Measurements from ENCODE around the gene ZDHHC5. TPM values are rescaled to one million over a fixed set of nuclear protein-coding genes. Genes with fewer than 3 reads are reported as not detected.

Gene ZDHHC5
- total and polyA plus RNA-seq, 2 donors, result 29.9 to 36.4 TPM

DNA sequence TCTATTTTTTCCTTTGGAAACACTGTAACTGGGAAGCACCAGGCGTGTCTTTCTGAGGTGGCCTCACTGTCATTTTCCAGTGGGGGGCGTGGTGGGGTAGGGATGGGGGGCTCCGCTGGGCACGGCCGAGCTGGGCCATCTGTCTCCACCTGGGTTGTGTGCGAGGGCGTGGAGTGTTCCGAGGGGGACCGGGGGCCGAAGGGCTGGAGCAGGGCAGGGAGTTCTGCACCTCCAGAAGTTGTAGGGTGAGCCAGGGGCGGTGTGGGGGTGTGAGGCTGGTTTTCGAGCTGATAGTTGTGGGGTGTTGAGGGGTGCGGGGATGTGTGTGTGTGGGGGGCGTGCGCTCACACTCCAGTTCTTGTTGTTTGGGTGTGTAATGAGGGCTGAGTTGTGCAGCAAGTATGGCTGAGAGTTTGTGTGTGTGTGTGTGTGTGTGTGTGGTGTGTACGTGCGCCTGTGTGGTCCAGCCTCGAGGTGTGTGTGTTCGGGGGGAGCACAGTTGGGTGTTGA, 29.0 kb upstream of the ZDHHC5 start:
- WGBS, result 1% methylated on average over 19 of the region's 19 CpGs
- Histone ChIP-seq H3K4me1 (ENCODE audit: insufficient read depth) (no peaks in the 10 kb centered on the region), H3K4me3 (ENCODE audit: low read depth, low read length) (peak overlapping the region; percentile 58), H3K27ac (ENCODE audit: low read depth) (no peak overlapping the region), H3K36me3 (ENCODE audit: insufficient read depth) (no peaks in the 10 kb centered on the region)
- no peak for DNase-seq (ENCODE audit: extremely low spot score)

DNA sequence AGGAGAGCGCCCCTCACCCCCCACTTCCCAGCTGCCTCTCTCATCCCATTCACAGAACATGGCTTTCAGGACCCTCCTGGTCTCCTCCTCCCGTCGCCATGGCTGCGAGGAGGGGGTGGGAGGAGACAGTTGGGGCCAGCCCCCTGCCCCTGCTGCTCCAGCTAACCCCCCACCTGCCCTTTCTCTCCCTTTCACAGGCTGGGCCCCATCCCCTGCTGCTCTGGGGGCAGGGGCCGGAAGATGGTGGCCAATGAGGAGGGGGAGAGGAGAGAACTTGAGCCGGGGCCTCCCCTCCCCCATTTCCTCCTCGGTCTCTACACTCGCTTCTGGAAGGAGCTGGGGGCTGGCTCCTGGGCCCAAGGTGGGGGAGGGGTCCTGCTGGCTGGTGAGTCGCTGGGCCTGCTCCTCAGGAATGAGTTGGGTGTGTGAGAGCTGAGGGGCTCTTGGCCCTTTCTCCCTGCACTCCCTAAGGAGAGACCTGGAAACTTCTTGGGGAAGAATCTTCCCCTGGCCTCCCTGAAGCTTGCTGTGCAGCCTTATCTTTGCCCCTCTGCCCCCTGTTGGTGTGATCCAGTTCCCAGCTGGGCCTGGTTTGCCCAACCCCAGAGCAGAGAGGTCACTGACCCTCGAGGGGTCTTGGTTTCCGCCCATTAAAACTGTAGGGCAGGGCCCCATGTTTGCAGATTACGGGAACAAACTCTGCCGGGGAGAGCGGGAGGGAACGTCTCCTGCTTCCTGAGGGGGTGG, 28.4 kb upstream of the ZDHHC5 start:
- no peak for DNase-seq (ENCODE audit: extremely low spot score)
- H3K4me1 ChIP-seq (ENCODE audit: insufficient read depth), result no peaks in the 10 kb centered on the region
- WGBS, result 8% methylated on average over 15 of the region's 15 CpGs
- H3K27ac ChIP-seq (ENCODE audit: low read depth), result no peak overlapping the region
- H3K36me3 ChIP-seq (ENCODE audit: insufficient read depth), result no peaks in the 10 kb centered on the region
- H3K4me3 ChIP-seq (ENCODE audit: low read depth, low read length), result peak overlapping the region; percentile 58

DNA sequence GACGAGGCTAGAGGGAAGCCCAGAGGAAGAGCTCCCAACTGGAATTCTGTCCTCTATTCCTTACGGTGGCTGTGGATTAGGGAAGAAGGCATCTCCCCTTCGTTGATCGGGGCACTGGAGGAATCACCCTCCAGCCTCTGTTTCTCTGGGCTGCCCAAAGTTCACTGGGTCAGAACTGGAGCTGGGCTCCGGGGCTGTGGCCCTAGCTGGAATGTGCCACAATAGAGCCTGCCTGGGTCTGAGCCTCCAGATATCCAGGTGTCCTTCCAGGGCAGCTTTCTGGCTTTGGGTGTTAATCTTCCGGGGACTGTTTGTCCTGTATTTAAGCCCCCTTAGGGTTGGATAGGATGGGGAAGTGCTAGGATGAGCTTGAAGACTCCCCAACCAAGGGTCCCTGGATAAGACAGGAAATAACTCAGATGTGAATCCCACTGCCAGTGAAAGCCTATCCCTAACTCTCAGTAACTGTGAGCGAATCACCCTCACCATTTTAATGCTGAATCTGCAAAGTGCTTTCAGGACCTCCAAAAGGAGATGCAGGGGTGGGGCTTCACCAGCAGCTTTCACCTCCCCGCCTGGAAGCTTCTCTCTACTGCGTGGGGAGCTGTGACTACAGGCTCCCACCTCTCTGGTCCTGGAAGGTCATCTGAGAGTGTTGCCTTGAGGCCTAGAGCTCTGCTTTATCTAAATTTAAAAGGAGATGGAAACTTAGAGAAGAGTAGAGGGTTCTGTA, 27.7 kb upstream of the ZDHHC5 start:
- Histone ChIP-seq H3K4me3 (ENCODE audit: low read depth, low read length) (no peak overlapping the region), H3K27ac (ENCODE audit: low read depth) (no peak overlapping the region), H3K36me3 (ENCODE audit: insufficient read depth) (no peaks in the 10 kb centered on the region), H3K4me1 (ENCODE audit: insufficient read depth) (no peaks in the 10 kb centered on the region)
- 39% methylated on average over 9 of the region's 9 CpGs for whole genome bisulfite sequencing
- DNase-seq (ENCODE audit: extremely low spot score), result no peak

DNA sequence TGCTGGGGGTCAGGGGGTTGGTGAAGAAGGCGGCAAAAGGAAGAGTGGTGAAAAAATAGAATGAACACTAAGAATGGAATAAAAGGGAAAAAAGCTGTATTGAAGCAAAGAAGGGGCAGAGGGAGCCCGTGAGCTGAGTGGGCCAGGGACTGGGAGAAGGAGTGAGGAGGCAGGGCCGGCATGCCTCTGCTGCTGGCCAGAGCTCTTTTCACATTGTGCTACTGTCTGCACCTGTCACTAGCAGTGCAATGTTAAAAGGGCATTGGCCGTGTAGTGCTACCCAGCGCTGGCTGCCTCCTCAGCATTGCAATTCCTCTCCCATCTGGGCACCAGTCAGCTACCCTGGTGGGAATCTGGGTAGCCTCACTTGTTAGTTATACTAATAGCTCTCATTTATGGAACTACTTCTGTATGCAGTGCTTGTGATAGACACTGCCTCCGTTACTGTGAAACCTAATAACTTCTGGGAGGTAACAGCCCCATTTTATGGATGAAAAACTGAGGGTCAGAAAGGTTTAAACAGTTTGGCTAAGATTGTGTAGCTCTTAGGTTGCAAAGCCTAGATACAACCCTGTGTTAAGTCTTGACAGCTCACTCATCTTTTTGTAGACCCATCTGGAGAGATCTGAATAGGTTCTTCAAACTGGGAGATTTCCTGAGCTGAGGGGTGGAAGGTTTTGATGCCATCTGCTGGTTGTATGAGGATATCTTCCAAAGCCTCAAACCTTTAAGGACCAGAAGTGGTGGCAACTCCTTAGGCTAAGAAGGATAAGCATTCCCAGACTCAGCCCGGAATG, 26.7 kb upstream of the ZDHHC5 start:
- H3K4me3 ChIP-seq (ENCODE audit: low read depth, low read length), result no peak overlapping the region
- 48% methylated on average over 7 of the region's 7 CpGs for WGBS
- no peaks in the 10 kb centered on the region for H3K4me1 ChIP-seq (ENCODE audit: insufficient read depth)
- H3K36me3 ChIP-seq (ENCODE audit: insufficient read depth), result no peaks in the 10 kb centered on the region
- no peak overlapping the region for H3K27ac ChIP-seq (ENCODE audit: low read depth)
- DNase-seq (ENCODE audit: extremely low spot score), result no peak

DNA sequence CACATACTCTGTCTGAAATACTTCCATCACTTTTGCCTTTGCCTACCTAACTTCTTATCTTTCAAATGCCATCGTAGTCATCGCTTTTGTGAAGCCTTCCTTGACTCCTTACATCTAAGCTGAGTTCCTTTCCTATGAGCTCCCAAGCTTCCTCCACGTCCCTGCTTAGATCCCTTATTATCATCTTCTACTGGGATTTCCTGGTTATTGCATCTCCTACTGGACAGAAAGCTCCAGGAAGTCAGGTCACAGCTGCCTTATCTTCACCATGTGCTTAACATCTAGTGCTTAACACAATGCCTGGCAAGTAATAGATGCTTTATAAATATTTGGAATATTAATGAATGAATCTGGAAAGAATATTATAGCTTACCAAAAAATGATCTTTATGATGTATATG, 24.1 kb upstream of the ZDHHC5 start:
- DNase-seq (ENCODE audit: extremely low spot score), result no peak
- no peaks in the 10 kb centered on the region for H3K36me3 ChIP-seq (ENCODE audit: insufficient read depth)
- H3K4me1 ChIP-seq (ENCODE audit: insufficient read depth), result no peaks in the 10 kb centered on the region
- no peak overlapping the region for H3K4me3 ChIP-seq (ENCODE audit: low read depth, low read length)
- H3K27ac ChIP-seq (ENCODE audit: low read depth), result no peak overlapping the region
- 69% methylated on average over 3 of the region's 3 CpGs for WGBS

DNA sequence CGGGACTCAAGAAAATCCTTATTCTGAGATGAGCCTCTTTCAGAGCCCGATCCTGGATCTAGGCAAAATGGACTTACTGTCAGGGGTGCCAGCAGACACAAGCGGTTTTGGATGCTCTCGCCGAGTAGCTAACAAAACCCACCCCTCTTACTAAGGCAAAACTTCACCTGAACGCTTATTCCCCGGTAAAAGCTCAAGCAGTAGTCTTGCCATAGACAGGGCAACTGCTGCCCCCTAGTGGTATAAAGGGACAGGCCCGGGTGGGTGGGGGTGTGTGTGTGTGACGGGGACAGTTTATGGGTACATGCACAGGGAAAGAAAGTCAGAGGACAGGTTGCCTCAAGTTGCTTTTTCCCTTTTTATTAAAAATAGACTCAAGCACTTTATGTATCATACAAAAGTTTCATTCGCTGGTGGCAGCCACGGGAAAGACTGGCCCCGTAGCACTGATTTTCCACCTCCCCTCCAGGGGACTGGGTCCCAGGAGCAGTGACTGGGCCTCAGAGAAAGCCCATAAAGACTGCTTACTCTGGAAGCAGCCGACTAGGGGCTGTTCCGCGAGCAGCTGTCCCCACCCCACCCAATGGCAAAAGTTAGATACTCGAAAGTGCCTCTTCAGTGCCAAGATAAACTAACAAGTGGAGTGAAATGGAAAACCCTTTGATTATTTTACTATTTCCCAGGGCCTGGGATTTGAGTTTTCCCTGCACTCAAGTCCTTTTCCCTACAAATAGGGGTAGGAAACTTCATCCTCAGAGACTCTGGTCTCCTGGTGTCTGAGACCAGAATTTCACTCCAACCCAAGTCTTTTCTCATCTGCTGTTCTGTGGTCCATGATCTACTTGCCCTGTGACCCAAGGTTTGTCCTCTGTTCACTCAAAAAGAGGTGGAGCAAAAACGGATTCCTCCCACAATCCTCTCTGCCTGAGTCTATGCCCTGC, 22.9 kb upstream of the ZDHHC5 start:
- Histone ChIP-seq H3K27ac (ENCODE audit: low read depth) (no peak overlapping the region), H3K36me3 (ENCODE audit: insufficient read depth) (no peaks in the 10 kb centered on the region), H3K4me3 (ENCODE audit: low read depth, low read length) (no peak overlapping the region), H3K4me1 (ENCODE audit: insufficient read depth) (no peaks in the 10 kb centered on the region)
- WGBS, result 6% methylated on average over 17 of the region's 17 CpGs
- DNase-seq (ENCODE audit: extremely low spot score), result no peak

DNA sequence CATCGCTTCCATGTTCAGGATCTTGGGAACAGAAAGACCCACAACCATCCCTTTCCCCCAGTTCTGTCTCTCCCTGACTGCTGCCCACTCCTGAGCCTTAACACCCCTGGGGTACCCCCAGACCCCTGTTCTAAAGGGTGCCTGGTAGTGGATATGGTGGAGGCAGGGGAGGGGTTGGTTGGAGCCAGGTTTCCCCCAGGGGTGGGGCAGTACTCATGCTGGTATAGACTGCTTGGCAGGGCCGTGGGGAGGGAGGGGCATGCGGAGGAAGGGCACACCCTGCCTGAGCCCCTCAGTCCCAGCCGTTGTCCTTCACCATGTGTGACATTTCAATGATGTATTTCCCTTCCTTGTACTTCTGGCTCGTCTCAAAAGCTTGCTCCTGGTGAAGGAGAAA, 22.2 kb upstream of the ZDHHC5 start:
- Histone ChIP-seq H3K27ac (ENCODE audit: low read depth) (no peak overlapping the region), H3K4me3 (ENCODE audit: low read depth, low read length) (no peak overlapping the region), H3K36me3 (ENCODE audit: insufficient read depth) (no peaks in the 10 kb centered on the region), H3K4me1 (ENCODE audit: insufficient read depth) (no peaks in the 10 kb centered on the region)
- DNase-seq (ENCODE audit: extremely low spot score), result no peak
- WGBS, result 10% methylated on average over 5 of the region's 5 CpGs

DNA sequence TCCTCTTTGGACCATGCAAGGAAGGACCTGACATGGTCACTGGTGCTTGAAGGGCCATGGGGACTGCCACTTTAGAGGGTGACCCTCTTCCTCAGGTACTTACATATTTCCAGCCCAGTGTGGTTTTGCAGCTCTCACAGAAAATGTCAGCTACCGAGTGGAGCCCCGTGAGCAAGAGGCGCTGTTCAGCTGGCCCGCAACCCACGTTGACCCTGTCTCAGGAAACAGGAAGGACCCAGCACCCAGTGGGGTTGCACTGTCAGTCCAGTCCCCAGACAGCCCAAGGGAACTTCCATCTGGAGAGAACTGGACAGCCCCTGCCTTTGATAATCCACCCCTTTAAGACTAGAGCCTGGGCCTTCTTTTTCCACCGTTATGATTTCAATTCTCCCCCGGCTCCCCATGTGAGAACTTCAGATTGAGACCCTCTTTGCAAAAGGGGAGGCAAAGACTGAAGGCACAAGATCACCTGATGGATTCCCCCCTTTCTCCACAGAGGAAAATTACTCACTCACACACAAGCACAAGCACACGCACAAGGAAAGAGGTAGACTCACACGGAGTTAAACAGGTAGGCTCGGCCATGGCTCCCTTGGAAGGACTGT, 21.6 kb upstream of the ZDHHC5 start:
- Histone ChIP-seq H3K4me3 (ENCODE audit: low read depth, low read length) (no peak overlapping the region), H3K27ac (ENCODE audit: low read depth) (no peak overlapping the region), H3K36me3 (ENCODE audit: insufficient read depth) (no peaks in the 10 kb centered on the region), H3K4me1 (ENCODE audit: insufficient read depth) (no peaks in the 10 kb centered on the region)
- 29% methylated on average over 10 of the region's 10 CpGs for WGBS
- DNase-seq (ENCODE audit: extremely low spot score), result no peak

DNA sequence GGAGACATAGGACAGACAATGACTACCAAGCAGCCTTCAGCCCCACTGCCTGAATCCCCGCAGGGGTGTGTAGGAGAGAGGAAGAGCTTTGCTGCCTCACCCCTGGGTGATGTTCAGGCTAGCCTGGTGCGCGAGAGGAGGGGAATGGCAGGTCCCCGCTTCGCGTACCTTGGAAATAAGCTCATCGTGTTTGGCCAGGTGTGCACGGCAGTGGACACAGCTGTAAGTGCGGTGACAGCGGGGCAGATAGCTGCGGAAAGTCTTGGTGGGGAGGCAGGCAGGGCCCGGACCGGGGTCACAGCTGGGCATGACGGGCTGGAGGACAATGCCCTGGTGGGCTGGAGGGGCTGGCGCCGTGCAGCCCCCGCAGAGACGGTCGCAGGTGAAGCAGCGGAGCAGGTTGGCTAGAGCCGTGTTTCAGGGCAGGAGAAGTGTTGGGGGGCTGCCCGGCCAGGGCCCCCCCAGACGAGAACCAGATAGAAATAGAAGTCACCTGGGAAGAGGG, 21.1 kb upstream of the ZDHHC5 start:
- Histone ChIP-seq H3K4me1 (ENCODE audit: insufficient read depth) (no peaks in the 10 kb centered on the region), H3K4me3 (ENCODE audit: low read depth, low read length) (no peak overlapping the region), H3K36me3 (ENCODE audit: insufficient read depth) (no peaks in the 10 kb centered on the region), H3K27ac (ENCODE audit: low read depth) (no peak overlapping the region)
- DNase-seq (ENCODE audit: extremely low spot score), result no peak
- WGBS, result 7% methylated on average over 23 of the region's 23 CpGs

DNA sequence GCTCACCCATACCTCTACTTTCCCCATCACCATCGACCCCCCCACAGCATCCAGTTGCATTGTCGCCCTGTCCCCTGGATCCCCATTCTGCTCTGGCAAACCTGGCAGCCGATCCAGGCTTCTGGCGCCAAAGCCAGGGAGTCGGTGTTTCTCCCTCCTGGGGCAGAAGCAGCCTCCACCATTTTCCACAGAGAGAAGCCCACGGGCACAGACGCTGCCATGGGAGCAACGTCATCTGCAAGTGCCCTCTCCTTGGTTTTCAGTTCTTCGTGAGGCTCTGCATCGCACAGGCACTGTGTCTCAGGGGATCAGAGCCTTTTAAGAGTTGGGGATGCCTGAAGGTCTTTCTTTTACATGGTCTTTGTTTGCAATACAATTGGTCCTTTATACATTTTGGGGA, 20.5 kb upstream of the ZDHHC5 start:
- H3K4me1 ChIP-seq (ENCODE audit: insufficient read depth), result no peaks in the 10 kb centered on the region

DNA sequence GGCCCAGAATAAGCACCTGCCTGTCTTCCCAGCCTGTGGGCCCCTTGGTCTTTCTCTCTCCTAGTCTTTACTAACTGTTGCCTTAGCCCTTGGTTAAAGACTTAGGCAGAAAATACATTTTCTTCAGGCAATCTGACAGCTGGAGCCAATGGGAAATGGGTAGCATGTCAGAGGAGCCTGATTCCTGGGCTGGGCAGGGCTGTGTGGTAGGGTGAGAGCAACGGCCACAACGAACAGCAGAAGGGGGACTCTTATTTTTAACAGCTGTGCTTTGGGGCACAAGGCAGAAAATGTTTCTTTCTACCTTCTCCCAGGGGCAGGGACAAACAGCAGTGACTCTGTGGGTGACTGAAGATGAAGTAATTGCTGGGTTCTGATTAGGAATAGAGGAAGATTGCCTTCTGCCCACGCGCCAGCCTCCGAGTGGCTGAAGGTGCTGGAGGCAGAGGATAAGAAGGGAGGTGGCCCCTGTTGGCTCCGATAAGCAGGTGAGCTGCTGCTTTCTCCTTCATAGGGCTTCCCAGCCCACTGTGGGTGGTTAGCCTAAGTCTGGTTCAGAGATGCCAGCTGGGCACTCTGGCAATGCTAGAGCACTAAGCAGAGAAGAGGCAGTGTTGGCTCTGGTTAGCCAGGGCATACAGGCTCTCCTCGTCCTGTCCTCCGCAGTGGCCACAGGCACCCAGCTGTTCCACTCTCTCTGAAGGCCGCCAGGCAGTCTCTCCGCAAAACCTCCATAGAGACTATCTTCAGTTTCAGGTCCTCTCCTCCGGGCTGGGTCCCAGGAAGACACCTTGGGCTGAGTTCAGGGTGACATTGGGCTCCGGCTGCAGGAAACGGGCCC, 19.7 kb upstream of the ZDHHC5 start:
- Histone ChIP-seq H3K27ac (ENCODE audit: low read depth) (no peak overlapping the region), H3K4me1 (ENCODE audit: insufficient read depth) (no peaks in the 10 kb centered on the region), H3K4me3 (ENCODE audit: low read depth, low read length) (no peak overlapping the region), H3K36me3 (ENCODE audit: insufficient read depth) (no peaks in the 10 kb centered on the region)
- WGBS, result 7% methylated on average over 13 of the region's 13 CpGs
- no peak for DNase-seq (ENCODE audit: extremely low spot score)

More for the DNA sequence above, 20.5 kb upstream of the ZDHHC5 start:
- WGBS, result 4% methylated on average over 10 of the region's 10 CpGs
- Histone ChIP-seq H3K36me3 (ENCODE audit: insufficient read depth) (no peaks in the 10 kb centered on the region), H3K4me3 (ENCODE audit: low read depth, low read length) (no peak overlapping the region), H3K27ac (ENCODE audit: low read depth) (no peak overlapping the region)
- DNase-seq (ENCODE audit: extremely low spot score), result no peak

Data from urinary bladder (tissue), 4 donors.